GM19397 (cell line): ENCODE results near the gene KLHDC8A.
"Not testable (repeated sequence)": the region's sequence is repeated elsewhere in the genome, so short reads cannot be mapped to it uniquely, and the experiment has no call there.

Experiments used
- ATAC-seq: cut with Tn5 transposase; IDR thresholded peaks from one replicate; pipeline ENCODE4 v1.9.1; 2021; ENCODE audit warnings: mild to moderate bottlenecking, moderate library complexity; ENCODE audit not compliant: unreplicated experiment

KLHDC8A gene

DNA sequence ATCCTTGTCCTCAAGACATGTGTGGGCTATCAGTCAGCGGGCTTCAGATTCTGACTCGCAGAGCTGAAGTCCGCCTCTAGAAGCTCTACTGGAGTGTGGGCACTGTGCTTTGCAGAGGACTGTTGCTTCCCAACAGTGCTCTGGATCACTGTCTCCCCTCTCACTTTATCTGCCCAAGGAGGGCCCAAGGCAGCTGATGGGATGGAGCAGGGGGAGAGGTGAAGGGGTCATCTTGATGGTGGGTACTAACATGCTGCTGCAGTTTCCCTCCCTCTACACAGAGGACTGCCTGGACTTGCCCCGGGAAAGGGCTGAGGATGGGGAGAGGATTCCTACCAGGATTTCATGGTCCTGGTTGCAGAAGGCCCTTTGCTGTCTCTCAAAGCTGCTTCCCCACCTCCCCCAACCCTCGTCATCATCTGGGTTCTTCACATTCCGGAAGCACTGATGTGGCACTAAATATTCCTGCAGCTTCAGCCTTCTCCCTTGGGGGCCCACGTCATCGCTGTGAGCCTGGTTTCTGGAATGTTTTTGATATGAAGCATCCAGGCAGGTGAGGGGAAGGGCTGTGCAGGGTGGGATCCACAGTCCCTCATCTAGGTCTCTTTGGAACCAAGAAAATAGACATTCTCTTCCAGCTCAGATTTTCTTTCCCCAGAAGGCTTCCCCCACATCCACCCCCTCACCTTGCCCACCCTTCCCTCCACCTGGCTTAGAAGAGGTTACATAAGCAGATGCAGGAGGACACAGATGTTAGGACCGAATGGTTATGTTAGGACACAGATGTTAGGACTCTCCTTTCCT is 58.3 kb downstream of the KLHDC8A start:
- ATAC-seq, result no peak

DNA sequence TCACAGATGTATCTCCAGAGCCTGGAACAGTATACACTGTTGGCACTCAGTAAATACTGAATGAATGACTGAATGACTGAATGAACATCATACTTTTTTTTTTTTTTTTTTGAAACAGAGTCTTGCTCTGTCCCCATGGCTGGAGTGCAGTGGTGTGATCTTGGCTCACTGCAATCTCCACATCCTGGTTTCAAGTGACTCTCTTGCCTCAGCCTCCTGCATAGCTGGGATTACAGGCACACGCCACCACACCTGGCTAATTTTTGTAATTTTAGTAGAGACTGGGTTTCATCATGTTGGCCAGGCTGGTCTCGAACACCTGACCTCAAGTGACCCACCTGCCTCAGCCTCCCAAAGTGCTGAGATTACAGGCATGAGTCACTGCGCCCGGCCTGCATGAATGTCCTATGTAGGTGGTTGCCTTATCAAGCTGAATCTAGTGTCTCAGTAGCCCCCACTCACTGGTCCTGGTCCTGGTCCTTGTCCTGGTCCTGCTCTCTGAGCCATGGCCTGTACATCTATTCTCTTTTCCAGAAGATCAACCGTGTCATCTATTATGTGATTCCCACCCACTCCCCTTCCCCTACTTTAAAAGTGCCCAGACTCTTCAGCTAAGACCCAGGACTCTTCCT is 59.1 kb downstream of the KLHDC8A start:
- ATAC-seq, result not testable (repeated sequence)

DNA sequence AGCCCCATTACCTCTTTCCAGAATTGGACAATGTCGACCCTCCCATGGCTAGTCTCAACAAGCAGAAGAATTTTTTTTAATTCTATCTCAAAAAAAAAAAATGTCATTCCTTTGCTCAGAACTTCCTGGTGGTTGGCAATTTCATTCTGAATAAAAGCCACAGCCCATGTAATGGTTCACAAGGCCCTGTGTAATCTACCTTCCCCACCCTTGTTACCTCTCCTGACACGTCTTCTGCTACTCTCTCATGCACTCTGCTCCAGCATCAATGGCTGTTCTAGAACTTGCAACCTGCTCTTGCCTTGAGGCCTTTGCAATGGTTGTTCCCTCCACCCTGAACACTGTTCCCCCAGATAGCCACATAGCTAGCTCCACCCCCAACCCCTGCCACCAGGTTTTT is 60.6 kb downstream of the KLHDC8A start:
- ATAC-seq, result no peak

DNA sequence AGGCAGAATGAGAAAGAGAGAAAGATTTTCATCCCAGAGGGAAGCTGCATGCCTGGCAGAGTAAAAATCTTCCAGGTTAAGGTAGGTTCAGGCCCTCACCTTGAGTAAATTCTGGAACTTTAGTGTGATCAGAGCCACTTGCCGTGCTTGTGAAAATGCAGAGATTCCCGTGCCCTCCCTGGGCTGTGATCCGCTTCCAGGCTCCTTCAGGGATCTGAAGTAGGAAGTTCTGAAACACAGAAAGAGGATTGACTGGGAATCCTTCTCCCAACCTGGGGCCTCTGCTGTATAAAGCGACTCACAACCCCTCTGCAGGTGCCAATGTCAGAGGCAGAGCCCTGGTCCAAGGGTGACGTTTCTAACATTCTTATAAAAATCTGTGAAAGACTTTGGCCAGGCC is 61.8 kb downstream of the KLHDC8A start:
- no peak for ATAC-seq

DNA sequence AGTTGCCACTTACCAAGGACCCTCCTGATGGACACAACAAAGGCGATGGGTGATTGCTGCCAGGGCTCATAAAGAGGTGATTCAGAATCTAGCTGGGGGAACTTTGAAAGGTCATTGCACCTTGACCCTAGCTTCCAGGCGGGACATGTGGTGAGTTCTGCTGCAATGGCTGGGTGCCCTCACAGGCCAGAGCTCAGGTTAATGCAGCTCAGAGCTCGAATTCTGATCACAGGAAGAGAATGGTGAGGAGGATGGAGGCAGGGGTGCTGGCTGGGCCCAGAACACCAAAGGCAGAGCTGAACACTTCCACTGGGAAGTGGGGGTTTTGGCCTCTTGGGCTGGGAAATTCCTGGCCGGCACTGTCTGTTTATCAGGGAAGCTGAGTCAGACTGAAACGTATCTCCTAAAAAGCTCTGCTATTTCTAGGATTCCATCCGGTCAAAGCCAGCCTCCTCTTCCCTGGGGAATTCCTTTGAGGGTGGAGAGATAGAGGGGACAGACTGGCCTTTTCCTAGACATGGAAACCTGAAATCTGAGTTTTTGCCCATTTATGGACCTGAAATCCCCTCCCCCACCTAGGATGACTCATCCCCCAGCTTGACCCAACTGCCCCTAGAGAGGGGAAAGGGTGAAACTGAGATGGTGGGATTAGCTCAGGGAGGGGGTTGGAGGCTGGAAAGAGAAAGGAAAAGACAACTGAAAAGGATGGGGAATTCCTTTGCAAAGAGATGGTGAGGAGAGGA is 62.4 kb downstream of the KLHDC8A start:
- no peak for ATAC-seq

DNA sequence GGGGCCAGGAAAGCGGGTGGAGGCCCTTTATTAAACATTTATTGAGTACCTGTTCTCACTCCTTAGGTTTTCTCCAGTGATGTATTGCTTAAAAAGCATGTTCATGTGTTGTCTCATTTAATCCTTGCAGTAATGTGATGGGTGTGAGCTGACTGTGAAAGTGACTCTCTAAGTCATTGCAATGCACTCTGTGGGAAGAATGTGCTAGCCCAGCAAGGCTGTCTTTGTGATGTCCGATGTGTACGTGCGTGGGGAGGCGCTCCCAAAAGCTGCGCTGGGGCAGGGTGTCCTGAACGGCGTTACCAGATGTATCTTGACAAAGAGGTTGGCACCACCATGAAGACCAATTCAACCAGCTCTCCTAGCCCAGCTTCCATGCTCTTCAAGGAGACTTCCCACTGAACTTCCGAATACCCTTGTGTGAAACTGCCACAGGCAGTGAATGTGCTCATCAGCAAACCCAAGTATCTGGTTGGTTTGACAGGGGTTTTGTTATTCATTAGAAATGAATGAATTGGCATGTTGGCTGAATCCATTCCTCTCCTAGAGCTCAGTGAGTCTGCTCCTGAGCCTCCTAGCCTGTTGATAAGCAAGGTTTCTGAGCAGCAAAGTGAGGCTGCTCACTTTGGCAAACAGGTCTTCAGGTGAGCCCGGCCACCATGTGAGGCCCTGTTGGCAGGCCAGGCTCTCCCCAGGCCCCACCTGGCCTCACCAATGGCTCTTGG is 63.2 kb downstream of the KLHDC8A start:
- no peak for ATAC-seq

DNA sequence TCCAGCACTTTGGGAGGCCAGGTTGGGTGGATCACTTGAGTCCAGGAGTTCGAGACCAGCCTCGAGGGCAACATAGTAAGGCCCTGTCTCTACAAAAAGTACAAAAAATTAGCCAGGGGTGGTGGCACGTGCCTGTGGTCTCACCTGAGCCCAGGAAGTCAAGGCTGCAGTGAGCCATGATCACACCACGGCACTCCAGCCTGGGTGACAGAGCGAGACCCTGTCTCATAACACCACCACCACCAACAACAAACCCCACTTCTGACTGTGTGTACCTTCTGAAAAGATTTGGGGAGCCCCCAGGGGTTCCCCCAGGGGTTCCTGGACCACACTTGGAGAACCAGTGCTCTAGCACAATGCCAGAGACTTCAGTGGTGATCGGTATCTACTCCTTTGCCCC is 65.1 kb downstream of the KLHDC8A start:
- ATAC-seq, result no peak

DNA sequence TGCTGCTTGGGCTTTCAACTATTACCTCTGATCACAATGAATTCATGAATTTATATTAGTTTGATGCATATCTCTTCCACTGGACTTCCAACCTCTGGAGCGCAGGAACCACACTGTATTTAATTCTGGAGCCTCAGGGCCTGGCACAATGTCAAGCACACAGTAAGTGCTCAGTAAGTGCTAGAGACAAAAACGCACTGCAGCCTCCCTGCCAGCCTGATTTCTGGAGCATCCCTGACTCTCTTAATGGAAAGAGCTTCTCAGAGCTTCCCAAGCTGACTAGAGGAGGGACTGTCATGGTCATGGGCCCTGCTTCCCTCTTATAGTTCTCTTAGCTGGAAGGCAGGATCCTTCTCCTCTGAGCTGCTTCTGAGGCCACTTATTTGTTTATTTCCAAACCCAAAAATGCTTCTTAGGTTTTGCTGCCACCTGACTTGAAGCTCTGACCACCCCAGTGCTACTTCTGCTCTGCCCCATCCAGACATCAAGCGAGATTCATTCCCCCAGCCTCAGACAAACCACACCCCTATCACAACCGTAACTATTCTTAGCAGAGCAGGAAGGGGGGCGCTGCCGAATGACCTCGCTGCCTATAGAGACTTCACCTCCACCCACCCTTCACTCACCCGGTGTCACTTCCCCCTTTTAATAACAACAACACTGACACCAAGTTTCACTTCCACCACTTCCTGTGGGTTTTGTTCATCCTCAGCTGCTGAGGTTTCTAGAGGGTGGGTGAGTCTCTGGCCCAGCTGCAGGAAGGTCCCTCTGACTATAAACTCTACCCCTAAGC is 68.8 kb downstream of the KLHDC8A start:
- ATAC-seq, result peak; percentile 82

DNA sequence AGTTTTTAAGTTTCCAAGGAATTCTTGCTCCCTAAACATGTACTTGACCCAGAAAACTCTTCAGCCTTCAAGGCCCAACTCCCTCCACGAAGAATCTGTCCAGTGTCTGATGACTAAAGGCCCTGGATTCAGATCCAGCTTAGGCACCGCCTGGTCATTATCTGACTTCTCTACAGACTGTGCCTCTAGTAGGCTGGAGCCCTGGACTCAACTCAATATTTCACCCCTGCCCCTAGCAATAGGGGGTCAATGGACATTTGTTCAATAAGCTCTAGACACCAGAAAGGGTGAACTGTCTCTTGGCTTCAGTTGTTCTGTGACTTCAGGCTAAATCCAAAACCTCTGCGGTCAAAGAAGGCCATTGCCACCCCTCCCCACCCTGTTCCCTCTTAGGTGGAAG is 69.6 kb downstream of the KLHDC8A start:
- no peak for ATAC-seq

DNA sequence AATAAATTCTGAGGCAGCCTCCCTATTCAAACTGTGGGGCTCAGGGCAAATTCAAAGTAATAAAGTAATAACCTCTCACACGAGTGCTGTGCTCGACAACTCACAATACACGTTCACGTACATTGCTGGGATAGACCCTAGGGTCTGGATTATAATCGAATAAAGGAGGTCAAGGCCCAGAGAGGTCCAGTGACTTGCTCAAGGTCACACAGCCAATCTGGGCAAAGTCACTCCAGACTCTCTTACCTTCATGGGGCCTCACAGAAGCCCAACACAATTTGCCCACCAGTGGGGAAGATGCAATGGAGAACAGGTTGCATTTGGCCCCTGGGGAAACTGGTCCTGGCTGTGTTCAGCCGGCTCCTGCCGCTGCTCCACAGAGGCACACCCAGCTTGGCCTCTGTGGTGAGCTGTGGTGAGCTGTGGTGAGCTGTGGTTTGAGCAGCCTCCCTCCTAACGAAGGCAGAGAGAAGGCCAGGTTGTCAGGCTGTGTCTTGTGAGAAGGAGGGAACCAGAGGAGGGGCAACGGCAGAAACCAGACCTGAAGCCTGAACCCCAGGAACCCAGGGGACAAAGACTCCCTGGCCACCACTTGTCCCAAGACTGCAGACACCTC is 70.3 kb downstream of the KLHDC8A start:
- peak; percentile 35 for ATAC-seq
